GM21786 (cell line): ENCODE data around the gene IGFBP5.

Experiments used
- ATAC-seq: cut with Tn5 transposase; IDR thresholded peaks from one replicate; pipeline ENCODE4 v1.9.1; 2021; ENCODE audit not compliant: unreplicated experiment

The IGFBP5 gene

GRCh38 chr2:216715402-216715974, 20.1 kb upstream of the IGFBP5 start:
- no peak for ATAC-seq

GRCh38 chr2:216714376-216714775, 19.0 kb upstream of the IGFBP5 start:
- no peak for ATAC-seq

GRCh38 chr2:216713691-216714336, 18.5 kb upstream of the IGFBP5 start:
- ATAC-seq, result no peak

- ATAC-seq, result no peak
Measured at GRCh38 chr2:216711348-216711747, 16.0 kb upstream of the IGFBP5 start.

GRCh38 chr2:216710551-216711301, 15.4 kb upstream of the IGFBP5 start:
- ATAC-seq, result no peak

- ATAC-seq, result no peak
Measured at GRCh38 chr2:216702756-216703155, 7.4 kb upstream of the IGFBP5 start.

- no peak for ATAC-seq
Measured at GRCh38 chr2:216701544-216701943, 6.2 kb upstream of the IGFBP5 start.

- ATAC-seq, result no peak
Measured at GRCh38 chr2:216700781-216701180, 5.4 kb upstream of the IGFBP5 start.

- ATAC-seq, result no peak
Measured at GRCh38 chr2:216700088-216700567, 4.8 kb upstream of the IGFBP5 start.

- ATAC-seq, result peak; percentile 58
Measured at GRCh38 chr2:216698895-216699294, 3.5 kb upstream of the IGFBP5 start.

GRCh38 chr2:216698293-216698692, 2.9 kb upstream of the IGFBP5 start:
- no peak for ATAC-seq

GRCh38 chr2:216696751-216697560, 1.6 kb upstream of the IGFBP5 start:
- no peak for ATAC-seq

GRCh38 chr2:216696321-216696720, 972 bp upstream of the IGFBP5 start:
- no peak for ATAC-seq

GRCh38 chr2:216694826-216695217, 527 bp downstream of the IGFBP5 start:
- no peak for ATAC-seq

- no peak for ATAC-seq
Measured at GRCh38 chr2:216694082-216694825, 1.1 kb downstream of the IGFBP5 start.

GRCh38 chr2:216693414-216694080, 1.8 kb downstream of the IGFBP5 start:
- ATAC-seq, result no peak

GRCh38 chr2:216692636-216693413, 2.5 kb downstream of the IGFBP5 start:
- ATAC-seq, result peak; percentile 53

- ATAC-seq, result no peak
Measured at GRCh38 chr2:216690853-216691741, 4.3 kb downstream of the IGFBP5 start.
